Renal pelvis (tissue), 4 donors: Measurements from ENCODE around the gene HINT3. TPM values are rescaled to one million over a fixed set of nuclear protein-coding genes. Genes with fewer than 3 reads are reported as not detected.
"Not testable (repeated sequence)": the region's sequence is repeated elsewhere in the genome, so short reads cannot be mapped to it uniquely, and the experiment has no call there.

ENCODE experiments used
- DNase-seq: peaks from one replicate; pipeline ENCODE4 v3.0.0-alpha.2; 2013
- polyA plus RNA-seq, 3 donors: library from polyadenylated mRNA; unstranded; fragments of 120-200 nt; gene quantifications; one replicate each; pipeline ENCODE4 v1.2.1, GENCODE V29; 2013; ENCODE audit not compliant: insufficient read length in 3 of 3

The HINT3 gene
- polyA plus RNA-seq, 3 donors, result 25.4 to 30.6 (median 29.6) TPM

DNA sequence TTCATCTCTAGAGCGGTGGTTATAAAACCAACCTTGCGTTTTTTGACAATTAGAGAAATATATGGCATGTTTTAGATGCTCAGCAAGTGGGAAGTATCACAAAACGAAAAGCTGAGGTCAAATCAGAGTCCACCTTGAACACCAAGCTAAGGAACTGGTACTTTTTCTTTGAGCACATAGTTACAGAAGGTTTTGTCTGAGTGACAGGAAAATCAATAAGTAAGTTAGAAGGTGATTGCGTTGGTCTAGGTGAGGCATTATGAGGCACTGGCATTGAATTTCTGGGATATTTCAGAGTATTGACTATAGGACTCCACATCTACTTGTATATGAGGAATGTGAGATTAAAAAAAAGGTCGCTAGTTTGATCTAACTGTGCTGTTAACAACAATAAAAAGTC lies 597 bp upstream of the HINT3 start:
- DNase-seq, result no peak

DNA sequence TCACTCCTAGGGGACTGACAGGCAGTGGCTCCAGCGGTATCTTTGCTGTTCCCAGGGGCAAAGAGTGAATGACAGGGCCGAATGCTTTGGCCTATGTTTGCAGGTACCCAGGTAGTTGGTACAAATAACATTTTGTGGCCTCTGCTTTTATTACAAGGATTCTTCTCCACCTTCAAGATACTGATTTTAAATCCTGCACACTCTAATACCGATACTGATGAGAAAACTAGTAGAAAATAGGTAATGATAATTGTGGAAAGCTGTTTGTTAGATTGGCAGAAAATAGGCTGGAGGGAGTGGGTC lies 772 bp downstream of the HINT3 start:
- DNase-seq, result no peak

DNA sequence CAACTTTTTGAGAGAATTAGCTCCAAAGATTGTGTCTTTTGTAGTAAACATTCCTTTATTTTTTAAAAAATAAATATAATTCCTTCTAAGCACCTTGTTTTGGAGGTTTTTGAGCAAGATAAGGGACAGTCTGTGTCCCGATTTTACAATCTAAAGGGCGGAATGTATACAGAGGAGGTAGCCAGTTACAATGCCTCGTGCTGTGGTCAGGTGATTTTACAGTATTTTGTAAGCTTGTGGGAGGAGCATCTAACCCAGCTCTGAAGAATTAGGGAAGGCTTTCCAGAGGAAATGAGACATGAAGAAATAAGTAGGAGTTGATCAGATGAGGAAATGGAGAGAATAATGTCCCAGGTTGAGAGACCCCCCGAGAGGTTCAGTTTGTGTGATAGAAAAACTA lies 1.3 kb downstream of the HINT3 start:
- DNase-seq, result peak; percentile 68

DNA sequence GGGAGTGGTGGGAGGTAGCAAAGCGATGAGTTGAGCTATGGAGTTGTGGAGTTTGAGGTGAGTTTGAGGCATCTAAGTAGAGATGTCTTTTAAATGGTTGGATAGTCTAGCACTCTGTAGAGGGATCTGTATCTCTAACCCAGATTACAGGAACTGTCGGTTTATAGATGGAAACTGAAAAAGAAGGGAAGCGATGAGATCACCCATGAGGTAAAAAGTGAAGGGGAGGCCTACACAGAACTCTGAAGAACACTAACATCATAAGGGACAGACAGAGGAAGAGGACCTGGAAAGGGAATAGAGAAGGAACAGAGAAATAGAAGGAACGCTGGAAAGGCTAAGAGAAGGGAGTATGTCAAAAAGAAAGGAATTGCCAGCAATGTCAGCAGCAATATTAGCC lies 2.5 kb downstream of the HINT3 start:
- no peak for DNase-seq

DNA sequence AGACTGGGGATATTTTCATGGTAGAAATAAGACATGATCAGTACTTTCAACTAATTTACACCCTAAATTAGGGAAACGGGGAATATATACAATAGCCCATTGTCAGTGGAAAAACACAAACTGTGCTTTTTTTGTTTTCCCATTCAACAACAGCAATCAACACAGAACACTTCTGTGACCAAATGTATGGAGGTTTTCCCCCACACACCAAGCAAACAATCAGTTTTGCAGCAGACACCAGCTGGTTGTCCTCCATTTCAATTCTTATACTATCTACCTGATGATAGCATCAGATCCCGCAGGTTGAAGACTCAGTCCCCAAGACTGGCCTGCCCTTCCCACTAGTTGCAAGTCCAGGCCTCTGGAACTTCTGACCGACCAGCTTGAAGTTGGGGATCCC lies 4.5 kb downstream of the HINT3 start:
- DNase-seq, result no peak

DNA sequence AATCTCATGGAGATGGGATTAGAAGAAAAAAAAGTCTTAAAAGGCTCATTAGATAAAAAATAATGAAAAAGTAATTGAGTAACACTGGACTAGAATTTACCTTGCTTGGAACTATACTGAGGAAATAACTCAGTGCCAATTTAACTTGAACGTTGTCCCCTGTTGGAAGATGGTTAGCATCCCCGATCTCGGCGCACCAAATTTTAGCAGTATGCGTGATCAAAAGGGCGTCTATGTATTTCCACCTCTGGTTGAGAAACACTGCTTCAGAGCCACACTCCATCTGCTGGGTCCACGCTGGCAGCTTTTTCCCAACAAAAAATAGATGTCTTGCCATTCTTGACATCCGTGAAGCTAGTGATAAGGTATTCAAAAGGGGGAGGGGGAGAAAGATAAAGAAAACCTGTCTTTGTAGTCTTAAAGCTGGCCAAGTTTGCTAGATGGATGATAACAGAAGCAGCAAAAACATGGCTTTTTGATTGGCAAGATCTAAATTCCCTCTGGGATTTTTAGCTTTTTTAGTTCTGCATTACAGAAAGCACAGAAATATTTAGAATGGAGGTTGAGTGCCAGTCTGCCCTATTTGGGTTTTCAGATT lies 6.4 kb downstream of the HINT3 start:
- DNase-seq, result no peak

DNA sequence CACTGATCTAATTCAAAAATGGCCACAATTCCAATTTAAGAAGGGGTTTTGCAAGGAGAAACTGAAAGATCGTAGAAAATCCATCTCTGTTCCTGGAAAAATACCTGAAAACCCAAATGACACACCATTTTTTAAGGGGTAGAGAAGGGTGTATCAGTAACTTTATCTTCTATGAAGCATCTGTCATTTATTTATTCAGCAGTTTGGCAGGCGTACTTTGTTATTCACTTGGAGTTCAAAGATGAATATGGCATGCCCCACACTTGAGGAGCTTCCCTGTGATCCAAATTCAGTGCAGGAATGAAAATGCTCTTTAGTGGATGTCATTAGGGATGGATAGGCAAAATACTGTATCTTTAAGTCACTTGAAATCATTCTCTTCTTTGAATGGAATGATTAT lies 7.2 kb downstream of the HINT3 start:
- DNase-seq, result no peak

DNA sequence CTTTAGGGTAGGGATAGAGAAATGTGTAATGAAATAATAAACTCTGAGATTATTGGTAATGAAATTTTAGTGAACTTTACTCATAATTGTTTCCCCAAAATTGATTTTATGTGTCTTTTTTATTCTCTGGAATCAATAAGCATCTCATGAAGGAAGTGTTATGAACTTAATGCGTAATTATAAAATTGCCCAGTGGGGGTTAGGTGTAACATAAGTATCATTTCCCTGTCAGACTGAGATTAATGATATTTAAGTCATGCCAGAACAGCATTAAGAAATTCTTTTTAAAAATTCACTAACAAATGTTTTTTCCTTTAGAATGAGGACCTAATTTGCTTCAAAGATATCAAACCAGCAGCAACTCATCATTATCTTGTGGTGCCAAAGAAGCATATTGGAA lies 10.0 kb downstream of the HINT3 start:
- DNase-seq, result no peak

DNA sequence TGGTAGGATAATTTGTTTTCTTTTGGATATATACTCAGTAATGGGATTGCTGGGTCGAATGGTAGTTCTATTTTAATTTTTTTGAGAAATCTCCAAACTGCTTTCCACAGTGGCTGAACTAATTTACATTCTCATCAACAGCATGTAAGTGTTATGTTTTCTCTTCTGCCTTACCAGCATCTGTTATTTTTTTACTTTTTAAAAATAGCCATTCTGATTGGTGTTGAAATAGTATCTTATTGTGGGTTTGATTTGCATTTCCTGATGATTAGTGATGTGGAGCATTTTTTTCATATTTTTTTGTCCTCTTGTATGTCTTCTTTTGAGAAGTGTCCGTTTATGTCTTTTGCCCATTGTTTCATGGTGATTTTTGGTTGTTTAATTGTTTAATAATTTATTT lies 11.9 kb downstream of the HINT3 start:
- no peak for DNase-seq

DNA sequence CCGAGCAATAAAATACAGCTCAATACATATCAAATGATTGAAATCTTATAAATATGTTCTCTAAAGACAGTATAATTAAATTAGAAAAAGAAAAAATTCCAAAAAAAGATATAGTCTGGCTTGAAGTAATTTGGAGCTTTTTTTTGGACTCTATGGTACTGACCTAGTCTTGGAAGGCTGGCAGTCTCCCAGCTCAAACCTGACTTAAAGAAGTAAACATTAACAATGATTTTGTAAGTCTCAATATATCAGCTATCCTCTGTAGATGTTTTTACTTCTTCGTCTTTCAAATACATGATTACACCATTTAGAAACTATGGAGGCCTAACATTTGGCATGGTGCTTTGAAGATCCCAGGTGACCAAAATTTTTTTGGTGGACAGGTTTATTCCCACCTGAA lies 14.2 kb downstream of the HINT3 start:
- DNase-seq, result no peak

DNA sequence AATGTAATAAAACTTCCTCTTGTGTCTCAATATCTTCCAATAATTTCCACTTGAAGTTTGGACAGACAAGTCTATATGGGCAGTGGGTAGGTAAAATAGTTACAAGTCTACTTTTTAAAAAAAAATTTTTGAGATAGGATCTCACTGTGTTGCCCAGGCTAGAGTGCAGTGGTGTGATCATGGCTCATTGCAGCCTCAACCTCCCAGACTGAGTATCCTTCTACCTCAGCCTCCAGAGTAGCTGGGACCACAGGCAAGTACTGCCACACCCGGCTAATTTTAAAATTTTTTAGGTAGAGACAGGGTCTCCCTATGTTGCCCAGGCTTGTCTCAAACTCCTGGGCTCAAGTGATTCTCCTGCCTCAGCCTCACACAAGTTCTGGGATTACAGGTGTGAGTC lies 15.9 kb downstream of the HINT3 start:
- not testable (repeated sequence) for DNase-seq

DNA sequence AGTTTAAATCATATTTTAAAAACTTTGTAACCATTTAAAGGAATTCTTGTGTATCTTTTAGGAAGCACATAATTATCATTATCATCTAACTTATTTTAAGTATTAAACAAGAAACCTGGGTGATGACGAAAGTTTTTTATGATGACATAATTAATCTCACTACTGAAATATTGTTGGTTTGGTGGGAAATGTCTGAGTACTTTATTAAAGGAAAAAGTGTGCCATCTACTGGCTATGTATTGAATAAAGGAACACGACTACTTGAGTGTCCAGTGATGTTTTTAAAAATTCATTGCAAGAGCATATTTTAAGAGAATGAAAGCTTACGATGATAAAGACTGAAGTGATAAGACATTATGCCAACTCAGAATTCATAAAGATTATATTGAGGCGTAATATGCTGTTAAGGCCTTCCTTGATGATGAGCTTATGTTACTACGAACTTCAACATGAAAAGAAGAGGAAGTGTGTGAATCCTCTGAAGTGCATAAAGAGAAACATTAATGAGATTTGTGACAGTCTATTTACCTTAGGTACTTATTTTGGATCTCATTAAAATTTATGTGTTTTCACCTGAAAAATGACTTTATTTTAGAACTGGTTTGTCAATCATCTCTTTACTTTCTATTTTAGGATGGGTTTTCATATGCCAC lies 17.8 kb downstream of the HINT3 start:
- peak; percentile 38 for DNase-seq

DNA sequence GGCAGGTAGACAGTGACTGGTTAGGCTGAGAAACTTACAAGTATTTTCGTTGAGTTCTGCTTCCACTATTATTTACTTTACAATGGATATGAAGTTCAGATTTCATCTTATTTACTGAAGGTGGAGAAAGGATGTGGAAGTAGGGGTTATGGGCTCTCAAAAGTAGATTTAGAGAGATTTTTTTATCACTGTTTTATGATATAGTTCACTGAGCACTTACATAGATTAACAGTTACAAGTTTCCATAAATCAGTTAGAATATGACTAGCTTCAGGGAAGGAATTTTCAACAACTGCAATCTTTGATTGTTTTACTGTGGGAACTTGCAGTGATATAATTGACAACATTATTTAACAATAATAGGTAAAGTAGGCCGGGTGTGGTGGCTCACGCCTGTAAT lies 22.5 kb downstream of the HINT3 start:
- no peak for DNase-seq

DNA sequence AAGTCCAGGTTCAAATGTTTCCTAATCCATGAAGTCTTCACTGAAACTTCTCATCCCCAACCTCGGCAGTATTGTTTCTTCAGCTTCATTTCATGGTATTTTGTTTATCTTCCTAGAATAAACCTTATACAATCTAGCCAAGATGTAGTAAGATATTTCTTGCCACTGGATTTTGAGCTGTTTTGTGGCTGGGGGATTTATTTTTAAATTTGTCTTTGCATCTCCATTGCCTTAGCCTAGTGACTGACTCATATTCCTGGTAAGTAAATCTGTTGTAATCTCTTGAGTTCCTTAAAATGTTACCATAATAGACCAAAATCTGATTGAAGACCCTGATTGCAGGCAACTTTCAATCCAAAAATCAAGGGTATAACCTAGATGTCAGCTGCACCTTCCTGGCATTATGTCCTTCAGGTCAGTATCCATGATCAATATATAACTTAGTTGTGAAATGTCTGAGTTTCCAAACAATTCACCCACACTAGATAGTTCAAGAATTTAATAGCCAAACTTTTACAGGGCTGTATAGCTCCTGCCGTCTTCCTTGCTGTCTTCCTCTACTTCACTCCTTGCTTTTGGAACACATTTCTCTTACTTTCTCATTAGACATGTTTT lies 25.1 kb downstream of the HINT3 start:
- DNase-seq, result no peak

DNA sequence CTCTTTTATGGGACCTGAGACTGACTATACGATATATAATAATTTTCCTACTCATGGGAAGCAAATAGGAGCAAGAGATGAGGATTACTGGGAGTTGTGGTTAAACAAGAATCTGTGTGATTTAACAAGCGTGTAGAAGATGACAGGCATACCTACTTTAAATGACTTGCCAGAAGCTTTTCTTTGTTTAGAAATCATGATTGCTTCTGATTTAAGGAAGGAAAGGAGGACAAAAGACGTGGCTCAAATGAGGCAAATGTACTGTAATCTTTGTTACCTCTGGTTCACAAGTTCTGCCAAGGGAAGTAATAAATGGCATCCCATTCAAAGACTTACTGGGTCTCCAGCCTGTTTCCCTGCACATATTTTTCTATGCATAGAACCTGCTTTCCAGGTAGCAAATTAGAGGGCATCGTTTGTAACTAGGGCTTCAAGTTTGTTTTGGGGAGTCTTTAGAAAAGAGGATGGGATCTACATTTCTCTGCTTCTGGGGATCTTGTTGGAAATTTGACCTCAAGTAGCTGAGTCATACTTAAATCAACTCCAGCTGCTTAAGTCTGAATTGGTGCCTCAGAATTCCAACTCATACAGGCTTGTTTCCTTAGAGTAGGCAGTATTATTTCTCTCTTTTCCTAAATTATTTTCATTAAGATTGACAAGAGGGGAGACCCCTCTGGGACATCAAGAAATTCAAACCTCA lies 26.8 kb downstream of the HINT3 start:
- no peak for DNase-seq

DNA sequence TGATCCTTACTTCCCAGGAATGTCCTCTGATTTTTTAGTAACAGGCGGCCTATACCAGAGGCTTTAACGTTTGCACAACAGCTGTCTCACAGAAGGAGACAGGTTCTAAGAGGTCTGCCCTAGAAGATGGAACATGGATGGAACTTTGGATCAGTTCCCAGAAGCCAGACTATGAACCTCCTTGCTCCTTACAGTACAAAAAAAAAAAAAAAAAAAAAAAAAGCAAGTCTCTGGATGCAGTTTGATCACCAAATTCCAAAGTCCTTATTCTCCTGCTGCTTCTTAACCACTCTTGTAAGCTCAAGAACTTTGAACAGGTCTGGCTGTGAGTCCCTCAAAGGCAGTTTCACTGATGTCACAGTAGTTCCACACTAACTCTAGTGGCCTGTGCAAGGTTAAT lies 27.7 kb downstream of the HINT3 start:
- DNase-seq, result no peak

DNA sequence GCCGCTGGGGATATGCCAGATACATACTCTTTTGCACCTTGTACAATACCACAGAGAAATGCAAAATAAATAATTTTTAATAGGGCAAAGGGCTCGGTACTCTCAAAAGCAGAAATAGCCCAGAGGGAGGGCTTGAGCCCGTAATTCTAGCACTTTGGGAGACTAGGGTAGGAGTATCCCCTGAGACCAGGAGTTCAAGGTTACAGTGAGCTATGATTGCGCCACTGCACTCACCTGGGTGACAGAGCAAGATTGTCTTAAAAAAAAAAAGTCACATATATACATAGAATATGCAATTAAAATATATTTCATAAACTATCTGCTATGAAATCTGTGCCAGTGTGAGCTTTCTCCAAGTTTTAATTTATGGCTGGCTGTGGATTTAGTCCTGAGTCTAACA lies 29.0 kb downstream of the HINT3 start:
- DNase-seq, result no peak

DNA sequence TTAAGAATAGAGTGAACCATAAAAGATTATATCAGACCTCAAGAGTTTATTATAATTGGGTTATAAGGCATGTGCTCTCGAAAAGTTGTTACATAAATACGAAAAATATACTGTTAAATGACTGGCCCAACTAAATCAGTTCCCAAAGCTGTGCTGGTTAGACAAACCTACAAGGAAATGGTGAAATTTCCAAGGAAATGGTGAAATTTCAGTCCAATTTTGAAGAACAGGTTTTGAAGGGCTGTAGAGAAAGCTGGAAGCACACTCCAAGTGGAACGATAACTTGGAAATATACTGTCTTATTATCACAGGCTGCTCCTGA lies 29.4 kb downstream of the HINT3 start:
- DNase-seq, result no peak

DNA sequence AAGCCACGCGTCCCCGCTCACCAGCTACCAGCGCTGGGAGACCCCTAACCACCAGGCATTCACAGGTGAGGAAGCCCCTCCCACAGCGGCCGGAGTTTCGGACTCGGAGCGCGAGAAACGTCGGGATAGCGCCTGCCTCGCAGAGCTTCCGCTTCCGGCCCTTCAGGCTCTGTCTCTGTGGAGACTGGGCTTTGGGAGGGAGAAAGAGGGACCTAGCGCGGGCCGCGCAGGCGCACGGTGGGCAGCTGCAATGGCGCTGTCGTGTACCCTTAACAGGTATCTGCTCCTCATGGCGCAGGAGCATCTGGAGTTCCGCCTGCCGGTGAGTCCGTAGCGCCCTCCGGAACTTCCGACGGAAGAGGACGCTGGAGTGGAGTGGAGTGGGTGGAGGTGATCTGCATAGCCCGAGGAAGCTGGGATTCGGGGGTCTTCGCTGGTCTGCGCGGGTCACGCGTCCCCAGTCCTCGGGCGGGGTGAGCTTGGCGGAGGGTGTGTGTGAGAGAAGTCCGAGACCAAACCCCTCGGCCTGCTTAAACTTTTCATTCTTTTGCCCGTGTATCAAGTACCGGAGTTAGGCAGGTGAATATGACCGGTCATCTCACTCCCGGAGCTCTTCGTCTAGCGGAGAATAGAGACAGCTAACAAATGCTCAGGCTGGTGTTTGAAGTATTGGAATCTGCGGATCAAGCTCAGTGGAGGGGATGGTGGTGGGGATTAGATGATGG lies 29.9 kb downstream of the HINT3 start, which contains the start of gene TRMT11:
Gene TRMT11 (plus strand): TSS at position 240 of the 725 bp plus-strand sequence. CDS start 11 bp downstream, at position 251.
- peak; percentile 93 for DNase-seq

DNA sequence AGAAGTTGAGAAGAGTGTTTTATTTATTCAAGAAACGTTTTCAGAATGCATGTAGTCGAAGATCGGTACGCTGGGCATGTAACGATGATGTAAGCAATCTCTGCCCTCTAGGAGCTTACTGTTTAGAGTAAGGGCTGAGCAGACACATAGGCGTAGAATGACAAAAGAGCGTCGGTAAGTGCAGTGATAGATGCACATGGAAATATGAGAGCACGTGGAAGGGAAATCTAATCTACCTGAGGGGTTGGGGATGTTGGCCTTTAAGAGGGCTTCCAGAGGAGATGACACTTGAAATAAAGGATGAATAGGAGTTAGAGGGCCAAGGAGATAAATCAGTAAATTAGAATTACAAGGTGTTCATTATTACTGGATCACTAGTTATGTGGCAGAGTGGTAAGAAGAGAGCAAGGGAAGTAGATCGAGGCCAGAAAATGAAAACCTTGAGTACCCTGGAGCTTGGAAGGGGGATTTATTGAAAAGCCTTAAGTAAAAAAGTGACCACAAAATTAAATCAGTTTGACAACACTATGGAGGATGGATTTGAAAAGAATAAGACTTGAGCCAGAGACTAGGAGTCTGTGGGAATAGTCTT lies 30.6 kb downstream of the HINT3 start:
- no peak for DNase-seq

DNA sequence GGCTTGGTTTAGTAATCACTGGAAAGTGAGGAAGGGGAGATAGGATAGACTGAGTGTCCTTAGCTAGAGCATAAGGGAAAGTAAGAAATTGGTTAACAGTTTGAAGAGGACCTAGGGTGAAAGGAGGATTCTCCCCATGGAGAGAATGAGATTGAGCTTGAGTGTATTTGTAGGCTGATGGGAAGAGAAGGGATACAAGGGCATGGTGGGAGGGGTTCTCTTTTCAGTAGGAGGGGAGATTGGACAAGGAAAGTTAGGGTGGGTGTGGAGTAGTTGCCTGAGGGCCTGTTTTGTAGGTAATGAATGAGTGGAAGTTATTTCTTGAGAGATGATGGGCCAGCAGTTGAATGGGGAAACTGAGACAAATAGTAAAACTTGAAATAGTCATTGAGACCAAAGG lies 31.7 kb downstream of the HINT3 start:
- no peak for DNase-seq

DNA sequence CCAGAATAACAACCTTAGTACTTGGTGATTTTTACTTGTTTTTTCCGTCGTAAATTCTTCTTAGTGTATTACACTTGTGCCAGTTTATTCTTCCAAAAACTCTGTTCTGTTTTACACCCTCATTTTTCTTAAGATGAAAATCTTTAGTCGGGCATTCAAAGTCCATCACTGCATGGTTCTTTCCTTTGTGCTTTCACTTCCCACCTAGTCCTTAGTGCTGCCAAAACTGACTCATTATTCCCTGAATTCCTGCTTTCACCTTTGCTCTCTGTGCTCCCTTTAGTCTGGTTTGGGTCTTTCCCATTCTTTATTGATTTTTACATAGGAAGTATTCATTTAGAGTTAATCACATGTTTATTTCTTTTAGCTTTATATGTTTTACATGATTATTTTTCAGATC lies 33.1 kb downstream of the HINT3 start:
- no peak for DNase-seq
